ENCODE data around the gene CNPY3.

Gene CNPY3

GRCh38 chr6:42984924-42985475, 55.7 kb downstream of the CNPY3 start:
- DNase-seq = peak; percentile 23

- no peak for DNase-seq
Measured at GRCh38 chr6:42987533-42988451, 58.5 kb downstream of the CNPY3 start.

DNA sequence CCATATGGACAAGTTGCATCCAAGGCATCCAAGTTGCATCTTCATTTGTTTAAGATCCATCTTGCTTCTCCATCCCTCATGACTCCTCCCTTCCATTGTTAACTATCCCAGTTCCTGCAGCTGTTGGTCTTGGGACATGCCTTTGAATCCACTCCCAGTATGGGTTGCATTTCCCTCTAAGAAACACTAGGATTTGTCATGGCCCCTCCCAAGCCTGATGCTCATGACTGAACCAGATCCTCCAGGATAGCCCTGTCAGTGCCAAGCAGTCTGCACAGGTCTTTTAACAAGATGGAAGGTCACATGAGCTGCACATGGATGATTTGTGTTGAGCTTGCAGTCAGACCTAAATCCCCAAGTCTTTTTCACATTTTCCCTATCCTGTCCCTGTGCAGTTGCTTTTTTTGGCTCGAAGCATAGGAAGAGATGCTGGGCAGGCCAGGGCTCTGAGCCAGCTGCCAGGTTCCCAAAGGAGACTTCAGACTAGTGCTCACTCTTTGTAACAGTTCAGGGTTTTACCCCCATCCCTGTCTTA, 59.3 kb downstream of the CNPY3 start:
- DNase-seq = no peak

All from activated CD4-positive, alpha-beta T cell treated with anti-CD3 and anti-CD28 coated beads for 48 hours (primary cell).